OCI-LY7 (cell line): ENCODE results near the gene OR1J2.

Experiments used
- CTCF ChIP-seq: fragments of 200-600 bp; sonication (generic); conservative IDR thresholded peaks from 2 replicates; pipeline ENCODE4 v1.5.1; 2014; ENCODE audit warnings: mild to moderate bottlenecking, antibody characterized with exemption, low read length, moderate library complexity, mixed read lengths
- EZH2phosphoT487 ChIP-seq: fragments of 200-600 bp; sonication (generic); IDR thresholded peaks from 2 replicates; pipeline ENCODE4 v1.6.1; 2018; ENCODE audit warnings: low read depth, borderline replicate concordance, mild to moderate bottlenecking, mixed run types, antibody characterized with exemption, low read length, moderate library complexity, mixed read lengths

GRCh38 chr9:122538757-122539156 lies 28.2 kb downstream of the OR1J2 start:
- TF ChIP-seq CTCF (no peak), EZH2phosphoT487 (no peak)
